GM19328 (cell line): Measurements from ENCODE around the gene COLQ.
A peak's percentile ranks its signal among the peaks of the same experiment; 100 is the strongest.
"Not testable (repeated sequence)": the region's sequence is repeated elsewhere in the genome, so short reads cannot be mapped to it uniquely, and the experiment has no call there.

Experiments
- ATAC-seq: cut with Tn5 transposase; IDR thresholded peaks from one replicate; pipeline ENCODE4 v1.9.1; 2021; ENCODE audit warnings: mild to moderate bottlenecking, moderate library complexity; ENCODE audit not compliant: unreplicated experiment

Gene COLQ

GRCh38 chr3:15521573-15521965 lies at the start of gene COLQ:
TSS of gene COLQ (minus strand) at chr3:15521706. CDS start at chr3:15521625, 81 bp downstream.
- ATAC-seq: no peak

- no peak for ATAC-seq
Measured at GRCh38 chr3:15563190-15563589, 41.7 kb upstream of the COLQ start.

GRCh38 chr3:15562560-15562959 lies 41.1 kb upstream of the COLQ start:
- no peak for ATAC-seq

GRCh38 chr3:15558581-15558980 lies 37.1 kb upstream of the COLQ start:
- no peak for ATAC-seq

DNA sequence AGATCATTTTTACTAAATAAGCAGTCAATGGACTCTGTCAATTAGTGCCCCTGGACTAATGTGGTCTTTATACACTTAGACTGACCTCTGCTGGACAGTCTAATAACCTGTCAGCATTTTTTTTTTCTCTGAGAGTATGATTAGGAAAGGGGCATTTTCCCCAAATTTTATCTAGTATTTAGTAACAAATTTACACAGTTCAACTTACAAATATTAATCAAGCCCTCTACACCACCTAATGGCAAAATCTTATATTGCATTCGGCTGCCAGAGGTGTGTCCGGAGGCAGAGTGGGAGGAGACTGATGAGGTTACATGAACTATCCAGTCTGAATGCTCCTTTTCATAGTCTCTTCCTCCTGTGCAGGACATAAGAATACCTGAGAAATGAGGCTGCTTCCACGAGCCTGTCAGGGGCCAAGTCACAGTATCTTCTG lies 36.0 kb upstream of the COLQ start:
- ATAC-seq: peak; percentile 67

DNA sequence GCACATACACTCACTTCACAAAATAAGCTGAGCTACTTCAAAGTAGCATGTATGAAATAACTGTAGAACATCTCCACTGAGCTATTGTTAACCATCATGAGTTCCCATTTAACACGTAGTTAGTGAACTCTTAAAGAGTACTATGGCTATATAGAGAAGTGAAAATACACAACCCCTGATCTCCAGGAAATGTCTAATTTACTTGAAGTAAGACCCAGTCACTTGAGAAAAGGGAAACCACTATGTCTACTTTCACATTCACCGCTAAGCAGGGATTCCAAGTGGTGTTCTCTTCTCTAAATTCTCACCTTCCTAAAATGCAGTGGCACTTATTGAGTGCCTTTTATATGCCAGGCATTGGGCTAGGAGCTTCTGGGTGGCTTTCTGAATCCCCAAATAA lies 35.0 kb upstream of the COLQ start:
- ATAC-seq: peak; percentile 88

GRCh38 chr3:15553749-15554148 lies 32.2 kb upstream of the COLQ start:
- ATAC-seq: no peak

GRCh38 chr3:15551902-15552301 lies 30.4 kb upstream of the COLQ start:
- ATAC-seq: no peak

GRCh38 chr3:15549846-15550245 lies 28.3 kb upstream of the COLQ start:
- no peak for ATAC-seq

DNA sequence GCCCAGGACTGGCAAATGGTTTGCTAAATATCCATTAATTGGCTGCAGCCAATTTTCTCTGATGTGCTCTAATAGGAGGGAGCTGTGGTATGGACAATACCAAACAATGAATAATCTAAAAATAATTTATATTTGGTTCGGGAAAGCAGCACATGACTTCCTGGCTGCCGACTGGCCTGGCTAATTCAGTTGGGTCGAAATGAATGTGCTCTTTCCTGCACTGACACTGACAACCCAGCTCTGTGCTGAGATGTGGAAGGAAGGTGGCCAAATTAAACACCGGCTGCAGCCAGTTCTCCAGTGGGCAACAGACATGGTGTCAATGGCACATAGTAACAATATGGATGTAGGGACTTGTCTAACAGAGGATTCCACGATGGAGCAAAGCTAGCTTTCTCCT lies 21.1 kb upstream of the COLQ start:
- no peak for ATAC-seq

- ATAC-seq: no peak
Measured at GRCh38 chr3:15541371-15541770, 19.9 kb upstream of the COLQ start.

- ATAC-seq: no peak
Measured at GRCh38 chr3:15539066-15539465, 17.6 kb upstream of the COLQ start.

DNA sequence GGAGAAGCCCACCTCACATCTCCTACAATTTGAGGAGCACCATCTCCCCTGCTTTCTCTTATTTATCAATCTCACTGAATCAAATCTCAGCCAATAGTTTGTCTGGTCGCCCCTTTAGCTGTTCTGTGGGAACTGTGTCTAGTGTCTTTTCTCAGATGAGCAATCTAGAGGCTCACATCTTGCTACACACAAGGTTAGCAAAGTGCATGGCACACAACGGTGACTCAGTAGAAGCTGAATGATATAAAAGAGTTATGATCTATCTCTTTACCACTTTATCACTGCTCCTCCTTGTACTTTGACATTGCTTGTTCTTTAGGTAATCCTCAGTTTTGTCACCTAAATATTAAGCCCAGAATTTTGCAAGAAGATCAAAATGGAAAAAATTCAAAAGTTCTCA lies 16.8 kb upstream of the COLQ start:
- no peak for ATAC-seq

- ATAC-seq: no peak
Measured at GRCh38 chr3:15536856-15537255, 15.3 kb upstream of the COLQ start.

DNA sequence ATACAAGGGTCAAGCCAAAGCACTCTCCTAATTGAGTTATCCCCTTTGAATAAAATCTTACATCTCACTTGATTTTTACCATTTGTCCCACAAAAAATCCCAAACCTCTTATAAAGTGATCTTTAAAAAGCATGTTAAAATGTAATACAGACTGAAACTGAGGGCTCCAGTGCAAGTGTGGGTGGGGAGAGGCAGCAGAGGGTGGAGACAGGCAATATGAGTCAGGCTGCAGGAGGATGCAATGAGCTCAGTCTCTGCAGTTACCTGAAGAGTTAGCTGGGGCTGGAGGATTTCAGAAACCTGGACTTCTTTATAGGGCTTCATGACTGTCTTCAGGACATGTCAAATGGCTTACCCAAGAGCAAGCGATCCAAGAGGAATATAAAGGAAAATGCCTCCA lies 14.2 kb upstream of the COLQ start:
- no peak for ATAC-seq

- not testable (repeated sequence) for ATAC-seq
Measured at GRCh38 chr3:15532614-15533013, 11.1 kb upstream of the COLQ start.

DNA sequence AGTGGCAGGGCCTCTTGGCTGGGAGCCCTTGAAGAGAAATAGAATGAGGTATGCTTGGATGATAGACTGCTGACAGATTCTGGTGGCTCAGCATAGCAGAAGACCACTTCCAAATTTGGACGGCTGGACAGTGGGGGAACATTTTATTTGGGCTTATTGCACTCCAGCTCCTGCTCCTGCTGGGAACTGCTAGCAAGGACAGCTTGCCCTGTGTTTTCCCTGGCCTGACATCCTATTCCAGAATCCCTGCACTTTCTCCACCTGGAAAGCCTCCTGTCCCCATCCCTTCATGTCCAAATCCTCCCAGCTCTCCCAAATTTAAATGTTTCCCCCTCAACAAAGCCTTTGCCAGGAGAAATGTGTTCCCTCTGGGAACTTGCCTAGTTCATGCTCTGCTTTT lies 9.8 kb upstream of the COLQ start:
- no peak for ATAC-seq

DNA sequence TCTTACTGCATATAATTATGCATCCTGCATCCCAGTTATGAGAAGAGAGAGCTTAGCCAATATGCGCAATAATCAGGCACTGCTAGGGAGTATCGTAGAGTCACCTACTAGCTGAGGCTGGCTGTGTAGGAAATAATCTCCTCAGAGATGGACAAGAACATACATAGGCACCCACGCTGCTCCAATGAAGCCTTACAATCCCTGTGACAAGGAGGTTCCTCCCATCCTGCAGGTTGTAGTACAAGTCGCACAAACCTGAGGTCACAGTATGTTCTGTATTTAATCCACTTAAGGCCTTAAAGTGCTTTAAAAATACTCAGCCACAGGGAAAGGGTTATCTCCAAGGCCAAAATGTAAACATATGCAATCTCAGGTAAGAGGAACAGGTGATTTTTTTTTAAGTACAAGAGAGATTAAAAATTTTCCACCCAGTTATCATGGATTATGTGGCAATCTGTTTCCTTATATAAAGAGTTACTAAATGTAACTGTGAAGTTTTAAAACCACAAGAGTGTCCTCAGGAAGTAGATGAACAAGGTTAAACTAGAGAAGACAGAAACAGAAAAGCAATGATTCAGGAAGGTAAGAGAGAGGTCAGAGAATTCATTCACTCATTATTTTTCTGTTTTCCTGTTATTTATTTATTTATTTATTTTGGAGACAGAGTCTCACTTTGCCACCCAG lies 7.5 kb upstream of the COLQ start:
- ATAC-seq: no peak

DNA sequence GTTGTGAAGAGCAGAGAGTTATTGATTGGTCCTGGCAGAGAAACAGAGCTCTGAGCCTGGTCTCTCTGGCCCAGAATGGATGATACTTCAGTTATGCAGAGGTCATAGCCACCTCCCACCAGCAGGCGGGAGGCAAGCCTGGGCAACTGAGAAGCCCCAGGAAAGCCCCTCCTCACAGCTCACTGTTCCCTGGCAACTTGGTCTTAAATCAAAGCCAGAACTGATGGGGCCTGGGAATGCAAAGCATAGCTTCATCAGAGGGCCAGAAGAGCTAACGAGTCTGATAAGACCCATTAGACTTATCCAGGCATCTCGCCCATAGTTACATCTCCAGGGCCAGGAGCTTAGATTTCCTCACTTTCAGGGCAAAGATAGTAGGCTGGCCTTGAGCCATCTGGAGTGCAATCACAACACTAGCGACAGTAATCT lies 5.5 kb upstream of the COLQ start:
- ATAC-seq: no peak

- no peak for ATAC-seq
Measured at GRCh38 chr3:15525790-15526189, 4.3 kb upstream of the COLQ start.

GRCh38 chr3:15523660-15524417 lies 2.3 kb upstream of the COLQ start:
- ATAC-seq: no peak

GRCh38 chr3:15522016-15522415 lies 510 bp upstream of the COLQ start:
- ATAC-seq: no peak
